ENCODE results near the gene LRRC25.

DNA sequence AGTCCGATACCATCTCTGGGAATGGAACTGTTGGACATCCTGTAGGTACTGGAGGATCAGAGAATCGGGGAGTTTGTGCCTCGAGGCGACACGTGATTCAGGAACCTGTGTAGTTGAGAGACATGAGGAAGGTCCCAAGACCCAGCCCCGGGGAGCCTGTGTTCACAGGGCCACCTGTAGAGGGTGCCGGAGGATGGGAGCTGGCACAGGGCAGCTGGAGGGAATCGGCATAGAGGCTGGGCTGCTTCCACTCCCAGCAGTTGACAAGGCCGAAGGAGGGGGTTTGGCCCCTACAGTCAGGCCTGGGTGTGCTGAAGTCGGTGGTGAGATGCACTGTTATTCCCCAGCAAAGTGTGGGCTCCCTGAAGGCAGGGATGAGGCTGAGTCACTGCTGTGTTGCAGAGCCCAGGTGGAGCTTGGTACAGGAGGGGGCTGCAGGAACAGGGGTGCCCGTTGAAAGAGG lies 43.0 kb upstream of the LRRC25 start:
- TF ChIP-seq, protein P1, sequence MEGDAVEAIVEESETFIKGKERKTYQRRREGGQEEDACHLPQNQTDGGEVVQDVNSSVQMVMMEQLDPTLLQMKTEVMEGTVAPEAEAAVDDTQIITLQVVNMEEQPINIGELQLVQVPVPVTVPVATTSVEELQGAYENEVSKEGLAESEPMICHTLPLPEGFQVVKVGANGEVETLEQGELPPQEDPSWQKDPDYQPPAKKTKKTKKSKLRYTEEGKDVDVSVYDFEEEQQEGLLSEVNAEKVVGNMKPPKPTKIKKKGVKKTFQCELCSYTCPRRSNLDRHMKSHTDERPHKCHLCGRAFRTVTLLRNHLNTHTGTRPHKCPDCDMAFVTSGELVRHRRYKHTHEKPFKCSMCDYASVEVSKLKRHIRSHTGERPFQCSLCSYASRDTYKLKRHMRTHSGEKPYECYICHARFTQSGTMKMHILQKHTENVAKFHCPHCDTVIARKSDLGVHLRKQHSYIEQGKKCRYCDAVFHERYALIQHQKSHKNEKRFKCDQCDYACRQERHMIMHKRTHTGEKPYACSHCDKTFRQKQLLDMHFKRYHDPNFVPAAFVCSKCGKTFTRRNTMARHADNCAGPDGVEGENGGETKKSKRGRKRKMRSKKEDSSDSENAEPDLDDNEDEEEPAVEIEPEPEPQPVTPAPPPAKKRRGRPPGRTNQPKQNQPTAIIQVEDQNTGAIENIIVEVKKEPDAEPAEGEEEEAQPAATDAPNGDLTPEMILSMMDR (IDR thresholded peaks at IDR 0.05) = no peak
- TF ChIP-seq TEAD4 (CRISPR knock-in tag; IDR thresholded peaks at IDR 0.05) (no peak), TCF7 (CRISPR knock-in tag; IDR thresholded peaks at IDR 0.05; ENCODE audit: low read depth) (no peak), NFYB (CRISPR knock-in tag; conservative IDR thresholded peaks at IDR 0.05; ENCODE audit: low read depth) (no peak), FOXJ3 (CRISPR knock-in tag; IDR thresholded peaks at IDR 0.05; ENCODE audit: borderline replicate concordance) (no peak), SMAD3 (CRISPR knock-in tag; IDR thresholded peaks at IDR 0.05; ENCODE audit: borderline replicate concordance) (no peak), PRRX2 (CRISPR knock-in tag; IDR thresholded peaks at IDR 0.05) (no peak), MYBL2 (CRISPR knock-in tag; IDR thresholded peaks at IDR 0.05) (no peak), SOX15 (CRISPR knock-in tag; IDR thresholded peaks at IDR 0.05) (no peak), USF1 (CRISPR knock-in tag; IDR thresholded peaks at IDR 0.05) (no peak)
- TF ChIP-seq, protein P2, sequence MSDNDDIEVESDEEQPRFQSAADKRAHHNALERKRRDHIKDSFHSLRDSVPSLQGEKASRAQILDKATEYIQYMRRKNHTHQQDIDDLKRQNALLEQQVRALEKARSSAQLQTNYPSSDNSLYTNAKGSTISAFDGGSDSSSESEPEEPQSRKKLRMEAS (CRISPR knock-in tag; IDR thresholded peaks at IDR 0.05) = no peak

All from WTC11 (cell line).